ENCODE measurements around the gene MAPK8IP3.

The MAPK8IP3 gene

DNA sequence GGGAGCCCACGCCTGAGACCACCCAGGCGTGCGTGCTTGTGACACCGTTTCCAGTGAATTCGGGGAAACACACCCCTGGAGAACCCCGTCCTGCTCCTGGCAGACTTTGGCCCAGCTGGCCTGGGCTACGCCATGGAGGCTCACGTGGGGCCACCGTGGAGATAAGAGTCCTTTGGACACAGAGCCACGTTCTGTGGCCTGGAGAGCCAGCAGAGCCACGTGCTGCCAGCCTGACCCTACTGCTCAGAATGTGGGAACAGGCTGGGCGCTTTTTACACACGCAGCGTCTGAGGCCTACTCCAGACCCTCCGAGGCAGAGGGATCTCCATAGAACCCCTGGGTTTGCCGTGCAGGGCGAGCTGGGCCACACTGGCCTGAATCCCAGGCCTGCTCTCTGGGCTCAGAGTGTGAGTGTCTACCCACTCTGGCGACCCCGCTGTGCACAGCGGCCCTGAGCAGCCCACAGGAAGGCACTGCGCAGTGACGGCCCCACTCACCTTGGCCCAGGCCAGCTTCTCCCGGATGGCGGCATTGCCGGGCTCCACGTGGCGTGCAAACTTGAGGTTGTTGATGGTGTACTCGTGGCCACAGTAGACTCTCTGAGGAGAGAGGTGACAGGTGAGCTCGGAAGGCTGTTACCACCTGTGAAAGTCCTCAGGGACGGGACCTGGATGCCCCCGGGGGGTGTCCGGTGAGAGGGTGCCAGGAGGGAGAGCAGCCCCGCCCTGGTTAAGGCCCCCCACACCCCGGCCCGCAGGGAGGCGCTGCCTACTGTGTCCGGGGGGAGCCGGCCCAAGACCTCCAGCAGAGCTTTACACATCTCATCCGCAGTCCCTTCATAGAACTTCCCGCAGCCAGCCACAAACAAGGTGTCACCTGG lies 110.6 kb downstream of the MAPK8IP3 start:
- no peak for DNase-seq

DNA sequence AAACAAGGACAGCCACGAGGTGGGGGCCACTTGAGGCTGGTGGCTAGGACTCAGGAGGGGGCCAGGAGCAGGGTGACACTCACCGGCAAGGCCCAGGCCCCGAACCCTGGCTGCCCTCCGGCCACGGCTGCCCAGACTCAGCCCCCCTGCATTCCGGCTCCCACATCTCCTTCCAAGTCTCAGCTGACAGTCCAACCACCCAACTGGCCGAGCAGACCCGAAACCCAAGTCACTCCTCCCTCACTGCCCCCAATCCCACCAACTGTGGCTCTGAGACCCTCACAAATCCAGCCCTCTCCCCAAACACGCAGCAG lies 111.2 kb downstream of the MAPK8IP3 start:
- no peak for DNase-seq

DNA sequence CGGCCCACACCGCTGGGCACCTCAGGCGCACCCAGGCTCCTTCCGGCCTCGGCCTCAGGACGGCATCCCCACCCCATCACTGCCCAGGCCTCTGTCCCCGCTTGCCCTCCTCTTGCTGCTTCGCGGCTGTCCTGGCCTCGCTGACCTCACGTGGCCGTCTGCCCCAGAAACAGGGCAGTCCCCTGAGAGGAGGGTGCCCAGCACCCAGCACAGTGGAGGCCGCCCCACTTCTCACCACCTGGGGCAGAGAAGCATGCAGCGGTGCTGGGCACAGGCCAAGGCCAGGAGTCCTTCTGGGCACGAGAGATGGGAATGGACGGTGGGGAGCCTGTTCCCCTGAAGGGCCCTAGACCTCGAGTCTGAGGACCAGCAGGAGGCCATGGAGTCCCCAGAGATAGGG lies 111.7 kb downstream of the MAPK8IP3 start:
- DNase-seq: no peak

DNA sequence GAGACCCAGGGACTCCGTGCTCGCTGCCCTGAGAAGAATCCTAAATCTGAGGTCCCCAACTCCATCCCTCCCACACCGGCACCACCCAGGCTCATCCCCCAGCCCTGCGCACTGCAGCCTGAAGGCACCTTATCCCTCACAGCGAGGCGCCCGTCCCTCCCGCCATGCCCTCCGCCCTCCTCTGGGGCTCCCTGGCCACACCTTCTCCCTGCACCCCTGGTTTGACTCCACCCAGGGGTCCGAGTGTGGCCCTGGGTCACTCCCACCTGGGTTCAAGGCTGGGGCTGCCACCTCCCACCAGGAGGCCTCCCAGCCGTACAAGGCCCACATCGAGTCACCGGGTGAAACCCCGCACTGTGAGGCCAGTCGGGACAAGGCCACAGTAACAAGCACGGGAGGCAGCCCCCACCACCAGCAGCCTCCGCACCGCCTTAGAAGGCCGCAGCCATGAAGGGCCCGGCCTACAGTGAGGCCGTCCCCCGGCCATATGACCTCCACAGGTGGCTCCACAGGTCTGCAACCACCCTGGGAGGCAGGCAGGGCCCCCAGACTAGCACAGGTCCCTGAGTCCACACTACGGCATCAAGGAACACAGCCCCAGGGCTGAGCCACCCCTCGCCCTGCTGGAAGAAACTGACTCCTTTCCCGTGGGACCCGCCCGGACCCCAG lies 112.3 kb downstream of the MAPK8IP3 start:
- DNase-seq: no peak

- DNase-seq: no peak
Measured at GRCh38 chr16:1818873-1819525, 113.0 kb downstream of the MAPK8IP3 start.

DNA sequence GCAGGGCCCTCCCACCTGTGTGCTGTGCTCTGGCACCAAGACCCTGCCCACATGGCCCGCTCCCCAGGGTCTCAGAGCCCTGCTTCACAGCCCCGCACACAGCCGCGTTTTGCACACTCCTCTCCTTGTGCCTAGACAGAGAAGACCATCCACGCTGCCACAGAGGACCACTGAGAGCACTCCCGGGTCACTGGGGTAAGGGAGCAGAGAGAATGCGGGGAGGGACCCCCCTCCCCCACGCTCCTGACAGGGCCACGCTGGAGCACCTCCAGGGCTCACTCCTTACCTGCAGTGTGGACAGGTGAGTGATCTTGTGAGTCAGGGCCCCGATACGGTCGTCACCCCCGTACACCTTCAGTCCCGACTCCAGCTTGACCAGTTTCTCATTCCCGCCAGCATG lies 113.6 kb downstream of the MAPK8IP3 start:
- DNase-seq: no peak

All from NK-92 treated with Interleukin-12 subunit alpha and Interleukin-12 subunit beta, amount 100 ng/mL, for 24 hours (cell line).